GM10248 (cell line): ENCODE data around the gene EPAS1.

ENCODE experiments used
- CTCF ChIA-PET: fragments of 300-600 bp; sonication (Branson Sonifier 250); formaldehyde crosslinking; extraction: SDS; loops from one replicate; lab custom pipeline; 2021; ENCODE audit warnings: antibody characterized with exemption; lab: Yijun Ruan, JAX
- POLR2A ChIA-PET: fragments of 350-650 bp; sonication (Branson Sonifier 250); formaldehyde crosslinking; extraction: SDS; loops from one replicate; lab custom pipeline; 2020; ENCODE audit warnings: antibody characterized with exemption; lab: Yijun Ruan, JAX
- DNase-seq: peaks from one replicate; pipeline ENCODE4 v3.0.0; 2012; ENCODE audit errors: extremely low spot score
- CTCF ChIP-seq: IDR thresholded peaks from 2 replicates; pipeline ENCODE4 v1.5.1; 2012; ENCODE audit warnings: mild to moderate bottlenecking, low read depth; ENCODE audit errors: extremely low read depth, missing control alignments, control extremely low read depth

The EPAS1 gene

GRCh38 chr2:46378616-46379015, 81.4 kb downstream of the EPAS1 start:
- ChIA-PET CTCF (interaction anchor here (0.6 to 1.4 kb wide), 3 partner anchors 10 to 13 kb away, joined by 3 to 4 read pairs (median 4); no protein-coding TSS in a partner anchor), POLR2A (no interaction called here)
- DNase-seq = no peak
- no peak for TF ChIP-seq CTCF

- no peak for DNase-seq
- TF ChIP-seq CTCF = no peak
- ChIA-PET CTCF (interaction anchor here (0.6 to 1.0 kb wide), 2 partner anchors 14 to 17 kb away, joined by 3 read pairs; no protein-coding TSS in a partner anchor), POLR2A (no interaction called here)
Observed at GRCh38 chr2:46379213-46380037, 82.2 kb downstream of the EPAS1 start.

GRCh38 chr2:46380038-46380940, 83.1 kb downstream of the EPAS1 start:
- ChIA-PET POLR2A (no interaction called here), CTCF (interaction anchor here (1.0 to 1.3 kb wide), 2 partner anchors 13 to 17 kb away, joined by 3 read pairs; no protein-coding TSS in a partner anchor)
- no peak for TF ChIP-seq CTCF
- DNase-seq = no peak

GRCh38 chr2:46381263-46381849, 84.1 kb downstream of the EPAS1 start:
- no peak for TF ChIP-seq CTCF
- POLR2A ChIA-PET = no interaction called here
- CTCF ChIA-PET = interaction anchor here (1.3 kb wide), 1 partner anchor 12 kb away, joined by 3 read pairs; no protein-coding TSS in a partner anchor
- no peak for DNase-seq

- no peak for DNase-seq
- ChIA-PET CTCF (interaction anchor here (1.3 kb wide), 1 partner anchor 11 kb away, joined by 3 read pairs; no protein-coding TSS in a partner anchor), POLR2A (no interaction called here)
- TF ChIP-seq CTCF = no peak
Observed at GRCh38 chr2:46381871-46382270, 84.7 kb downstream of the EPAS1 start.
